Epithelial cell of esophagus (primary cell): ENCODE measurements around the gene SPSB1.

Source experiments
- DNase-seq: peaks from one replicate; pipeline ENCODE4 v3.0.0; 2010; ENCODE audit warnings: low read depth
- H3K4me3 ChIP-seq: 2 replicates; pipeline ENCODE4 v1.5.1; 2011; ENCODE audit warnings: mild to moderate bottlenecking, low read length, control low read depth
- CTCF ChIP-seq: IDR thresholded peaks from 2 replicates; pipeline ENCODE4 v1.5.1; 2011; ENCODE audit warnings: low read depth, mild to moderate bottlenecking, low read length, control low read depth, inconsistent platforms; ENCODE audit not compliant: insufficient read depth; ENCODE audit errors: missing control alignments

Gene SPSB1

DNA sequence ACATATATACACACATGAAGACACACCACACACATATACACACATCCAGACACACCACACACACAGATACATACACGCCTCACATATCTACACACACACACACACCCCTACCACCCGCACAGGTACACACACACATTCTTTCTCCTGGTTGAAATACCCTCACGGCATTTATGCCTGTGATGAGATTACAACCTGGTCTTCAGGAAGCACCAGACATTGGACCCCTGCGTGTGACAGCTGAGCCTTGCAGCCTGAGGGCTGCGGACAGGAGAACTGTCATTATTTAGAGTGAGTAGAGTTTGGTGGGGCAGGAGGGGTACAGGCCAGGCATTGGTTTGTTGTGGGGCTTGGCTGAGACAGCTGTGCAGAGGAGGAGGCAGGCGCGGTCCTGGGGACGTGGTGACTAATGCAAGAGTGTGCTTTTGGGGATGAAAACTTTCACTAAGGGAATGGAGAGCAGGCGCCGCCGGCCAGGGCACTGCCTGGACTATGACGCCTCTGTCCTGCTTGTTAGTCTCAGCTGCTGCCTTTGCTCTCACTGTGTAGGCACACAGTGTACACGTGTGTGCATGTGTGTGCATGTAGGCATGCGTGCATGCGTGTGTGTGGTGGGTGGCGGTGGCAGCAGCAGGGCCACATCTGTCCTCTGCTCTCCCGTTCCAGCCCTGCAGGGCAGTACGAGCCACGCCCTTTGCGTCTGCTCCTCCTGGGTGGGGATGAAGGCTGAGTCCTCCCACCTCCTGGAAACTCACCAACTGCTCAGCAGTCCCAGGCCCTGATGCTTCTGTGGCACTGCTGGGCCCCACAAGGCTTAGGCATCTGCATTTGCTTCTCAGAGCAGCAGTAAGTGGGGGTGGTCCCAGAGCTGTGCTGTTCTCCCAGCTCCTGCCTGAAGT is 57.6 kb downstream of the SPSB1 start:
- no peak overlapping the region for H3K4me3 ChIP-seq
- TF ChIP-seq CTCF, result no peak
- no peak for DNase-seq

DNA sequence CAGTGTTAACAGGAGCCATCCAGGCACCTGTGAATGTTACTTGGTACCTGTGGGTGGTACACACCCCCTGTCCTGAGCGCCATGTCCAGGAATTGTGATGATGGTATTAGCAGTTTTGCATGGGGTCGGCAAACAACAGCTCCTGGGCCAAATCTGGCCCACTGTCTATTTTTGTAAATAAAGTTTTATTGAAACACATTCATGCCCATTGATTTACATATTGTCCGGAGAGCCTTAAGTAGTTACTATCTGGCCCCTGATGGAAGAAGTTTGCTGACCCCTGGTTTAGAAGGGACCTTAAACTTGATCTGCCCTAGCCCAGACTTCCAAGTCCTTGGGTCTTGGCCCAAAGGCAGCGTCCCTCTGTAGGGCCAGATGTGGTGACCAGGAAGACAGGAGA is 58.3 kb downstream of the SPSB1 start:
- no peak overlapping the region for H3K4me3 ChIP-seq
- no peak for TF ChIP-seq CTCF
- no peak for DNase-seq

GRCh38 chr1:9351654-9352271 is 59.1 kb downstream of the SPSB1 start:
- no peak overlapping the region for H3K4me3 ChIP-seq

GRCh38 chr1:9352377-9353134 is 59.9 kb downstream of the SPSB1 start:
- no peak for DNase-seq
- H3K4me3 ChIP-seq, result no peak overlapping the region
- TF ChIP-seq CTCF, result no peak

More at GRCh38 chr1:9351654-9352271, 59.1 kb downstream of the SPSB1 start:
- TF ChIP-seq CTCF, result no peak
- no peak for DNase-seq

DNA sequence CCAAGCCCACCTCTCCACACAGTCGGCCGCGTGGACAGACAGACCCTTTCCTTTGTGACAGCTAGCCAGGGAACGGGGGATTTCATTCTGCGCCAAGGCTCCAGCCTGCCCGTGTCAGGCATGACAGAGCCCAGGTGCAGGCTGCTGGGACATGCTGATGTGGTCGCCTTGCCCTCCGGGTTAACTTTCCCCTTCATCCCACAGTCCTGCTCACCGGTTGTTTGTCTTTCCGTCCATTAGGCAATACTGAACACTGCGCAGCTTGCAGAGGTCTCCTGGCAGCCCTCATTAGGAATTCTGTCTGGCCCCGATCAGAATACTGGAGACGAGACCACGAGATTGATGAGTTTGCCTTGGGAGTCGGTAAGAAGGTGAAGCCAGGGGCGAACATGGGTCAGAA is 62.8 kb downstream of the SPSB1 start:
- DNase-seq, result no peak
- no peak for TF ChIP-seq CTCF

GRCh38 chr1:9356021-9356420 is 63.3 kb downstream of the SPSB1 start:
- no peak for TF ChIP-seq CTCF
- no peak overlapping the region for H3K4me3 ChIP-seq
- DNase-seq, result no peak

More for the DNA sequence above, 62.8 kb downstream of the SPSB1 start:
- H3K4me3 ChIP-seq, result no peak overlapping the region
